HepG2 (cell line): ENCODE data around the gene RPS19BP1. TPM values are rescaled to one million over a fixed set of nuclear protein-coding genes. Genes with fewer than 3 reads are reported as not detected.
A peak's percentile ranks its signal among the peaks of the same experiment; 100 is the strongest.

Experiments
- ARID5B ChIP-seq: IDR thresholded peaks from 2 replicates; pipeline ENCODE4 v1.4.0; 2020; ENCODE audit warnings: mild to moderate bottlenecking, missing genetic modification reagents
- EP300 ChIP-seq, 3 experiments: sonication (generic) in 1 of 3; formaldehyde crosslinking in 1 of 3; IDR thresholded peaks; 2 replicates each; pipeline versions ENCODE4 v1.5.1 to v1.6.1; 2011 to 2020; ENCODE audit warnings: low read depth in 2 of 3, low read length in 2 of 3, borderline replicate concordance in 1 of 3, improper control_type of control experiment in 1 of 3, mild to moderate bottlenecking in 1 of 3, missing genetic modification reagents in 1 of 3, moderate library complexity in 1 of 3
- GZF1 ChIP-seq: sonication (generic); formaldehyde crosslinking; IDR thresholded peaks from 2 replicates; pipeline ENCODE4 v1.5.1; 2020; ENCODE audit warnings: mild to moderate bottlenecking, missing genetic modification reagents
- KDM5A ChIP-seq: fragments of 200-600 bp; sonication (generic); IDR thresholded peaks from 2 replicates; pipeline ENCODE4 v1.7.0; 2018; ENCODE audit warnings: antibody characterized with exemption, mild to moderate bottlenecking, low read length, borderline replicate concordance
- KLF15 ChIP-seq: sonication (generic); formaldehyde crosslinking; IDR thresholded peaks from 2 replicates; pipeline ENCODE4 v1.8.1; 2023; ENCODE audit warnings: borderline replicate concordance, mild to moderate bottlenecking, inconsistent platforms, missing genetic modification reagents, mixed read lengths
- MZF1 ChIP-seq: sonication (generic); formaldehyde crosslinking; IDR thresholded peaks from 2 replicates; pipeline ENCODE4 v1.8.1; 2023; ENCODE audit warnings: mild to moderate bottlenecking, missing genetic modification reagents, borderline replicate concordance
- NR2F1 ChIP-seq, 2 experiments: fragments of 450-650 bp in 1 of 2; formaldehyde crosslinking in 1 of 2; IDR thresholded peaks; 2 replicates each; pipeline versions ENCODE4 v1.5.0 to v1.6.1; 2016 to 2020; ENCODE audit warnings: mild to moderate bottlenecking in 1 of 2, missing compliant biosample characterization in 1 of 2, missing genetic modification reagents in 1 of 2, moderate library complexity in 1 of 2
- RORA ChIP-seq: sonication (generic); formaldehyde crosslinking; IDR thresholded peaks from 2 replicates; pipeline ENCODE4 v1.5.0; 2020; ENCODE audit warnings: mild to moderate bottlenecking, missing genetic modification reagents, moderate library complexity
- SNRNP70 ChIP-seq: fragments of 200-400 bp; formaldehyde crosslinking; IDR thresholded peaks from 2 replicates; pipeline ENCODE4 v1.6.1; 2017; ENCODE audit warnings: mild to moderate bottlenecking, low read depth, low read length, moderate library complexity
- SOX13 ChIP-seq, 3 experiments: fragments of 450-650 bp in 1 of 3; sonication (generic) in 1 of 3; formaldehyde crosslinking in 1 of 3; IDR thresholded peaks in 2 of 3; conservative IDR thresholded peaks in 1 of 3; 2 replicates each; pipeline versions ENCODE4 v1.5.0 to v1.6.1; 2016 to 2020; ENCODE audit warnings: antibody characterized with exemption in 1 of 3, mild to moderate bottlenecking in 1 of 3, missing compliant biosample characterization in 1 of 3, missing genetic modification reagents in 1 of 3, moderate library complexity in 1 of 3
- SOX5 ChIP-seq: IDR thresholded peaks from 2 replicates; pipeline ENCODE4 v1.6.1; 2016; ENCODE audit warnings: borderline replicate concordance
- SOX6 ChIP-seq, 2 experiments: fragments of 450-650 bp in 1 of 2; sonication (generic) in 1 of 2; formaldehyde crosslinking in 1 of 2; IDR thresholded peaks; 2 replicates each; pipeline versions ENCODE4 v1.4.0 to v1.6.1; 2017 to 2020; ENCODE audit warnings: antibody characterized with exemption in 1 of 2, mild to moderate bottlenecking in 1 of 2, missing genetic modification reagents in 1 of 2
- SYNCRIP ChIP-seq: fragments of 200-400 bp; formaldehyde crosslinking; IDR thresholded peaks from 2 replicates; pipeline ENCODE4 v1.6.1; 2018; ENCODE audit warnings: mild to moderate bottlenecking, low read depth, low read length; ENCODE audit not compliant: insufficient read depth
- THYN1 ChIP-seq: sonication (generic); formaldehyde crosslinking; IDR thresholded peaks from 2 replicates; pipeline ENCODE4 v1.8.1; 2023; ENCODE audit warnings: low read depth, mild to moderate bottlenecking, moderate library complexity, missing genetic modification reagents, borderline replicate concordance
- ZFP36L1 ChIP-seq: sonication (generic); formaldehyde crosslinking; IDR thresholded peaks from 2 replicates; pipeline ENCODE4 v1.8.0; 2022; ENCODE audit warnings: mild to moderate bottlenecking, missing genetic modification reagents, moderate library complexity
- ZNF382 ChIP-seq: sonication (generic); formaldehyde crosslinking; IDR thresholded peaks from 2 replicates; pipeline ENCODE4 v1.5.0; 2020; ENCODE audit warnings: missing genetic modification reagents, mild to moderate bottlenecking, borderline replicate concordance
- ZNF414 ChIP-seq: sonication (generic); formaldehyde crosslinking; IDR thresholded peaks from 2 replicates; pipeline ENCODE4 v1.5.0; 2020; ENCODE audit warnings: missing genetic modification reagents
- ZNF432 ChIP-seq: sonication (generic); formaldehyde crosslinking; IDR thresholded peaks from 2 replicates; pipeline ENCODE4 v1.5.0; 2020; ENCODE audit warnings: missing genetic modification reagents, mild to moderate bottlenecking, borderline replicate concordance
- ZNF572 ChIP-seq: sonication (generic); formaldehyde crosslinking; IDR thresholded peaks from 2 replicates; pipeline ENCODE4 v1.5.1; 2020; ENCODE audit warnings: mild to moderate bottlenecking, missing genetic modification reagents
- ZNF607 ChIP-seq: sonication (generic); formaldehyde crosslinking; IDR thresholded peaks from 2 replicates; pipeline ENCODE4 v1.5.1; 2020; ENCODE audit warnings: missing genetic modification reagents, mild to moderate bottlenecking, borderline replicate concordance
- ZNF7 ChIP-seq: IDR thresholded peaks from 2 replicates; pipeline ENCODE4 v1.6.1; 2016; ENCODE audit warnings: missing biosample characterization, missing genetic modification reagents
- ZNF761 ChIP-seq: sonication (generic); formaldehyde crosslinking; conservative IDR thresholded peaks from 2 replicates; pipeline ENCODE4 v1.4.0; 2020; ENCODE audit warnings: mild to moderate bottlenecking, missing genetic modification reagents
- ZUFSP ChIP-seq: sonication (generic); formaldehyde crosslinking; IDR thresholded peaks from 2 replicates; pipeline ENCODE4 v1.9.0; 2021; ENCODE audit warnings: missing genetic modification reagents, mild to moderate bottlenecking, borderline replicate concordance
- polyA plus RNA-seq, 8 experiments: library from polyadenylated mRNA; depleted of rRNA in 3 of 8; stranded (reverse) in 7 of 8; unstranded in 1 of 8; fragments of >200 nt; fragmentation: Illumina TruSeq in 4 of 8; extraction: Trizol in 4 of 8; gene quantifications; 2 replicates each; pipeline versions ENCODE4 v1.2.1 to v1.2.3, GENCODE V29; 2011 to 2016; ENCODE audit warnings: low read depth in 4 of 8, missing spikeins in 1 of 8, mixed read lengths in 1 of 8; ENCODE audit not compliant: insufficient read depth in 1 of 8
- total RNA-seq, 5 experiments: library from RNA; depleted of rRNA; stranded (reverse); fragments of >200 nt; fragmentation: Illumina TruSeq; extraction: Trizol; gene quantifications; 2 replicates each; pipeline ENCODE4 v1.2.3, GENCODE V29; 2016; ENCODE audit warnings: low read depth in 1 of 5

The RPS19BP1 gene
- total and polyA plus RNA-seq, 2 of the 13 experiments (the other 11 are each of a cell fraction or from before 2014, with no cell fraction given) = 44.3 to 81.3 TPM

- no peak for TF ChIP-seq ZUFSP (CRISPR knock-in tag)
- peak; percentile 51; the same call in 1 of the 2 replicates for TF ChIP-seq SOX5 (CRISPR knock-in tag)
- TF ChIP-seq KDM5A = no peak
- no peak for TF ChIP-seq SOX6 (IDR thresholded peaks at IDR 0.05)
- peak; percentile 39; the same call in 1 of the 2 replicates for TF ChIP-seq SOX6 (CRISPR knock-in tag; IDR thresholded peaks at IDR 0.05)
- no peak for TF ChIP-seq KLF15 (CRISPR knock-in tag)
- no peak for TF ChIP-seq MZF1 (CRISPR knock-in tag)
- TF ChIP-seq SNRNP70 = no peak
- no peak for TF ChIP-seq GZF1
- no peak for TF ChIP-seq ZNF572 (CRISPR knock-in tag)
- TF ChIP-seq ZNF414 (CRISPR knock-in tag) = no peak
- 0 out of 4 replicates have a peak, but pooled peaks of 1 of the 2 experiments have one; percentile 9 for TF ChIP-seq EP300 (IDR thresholded peaks at IDR 0.05; ENCODE audit: low read depth in 2 of 2, low read length in 2 of 2)
- TF ChIP-seq EP300 (CRISPR knock-in tag; IDR thresholded peaks at IDR 0.05; ENCODE audit: borderline replicate concordance) = no peak
- no peak for TF ChIP-seq ZFP36L1
- no peak for TF ChIP-seq ZNF432
- TF ChIP-seq SOX13 (IDR thresholded peaks at IDR 0.05) = no peak
- peak in 1 of 2 experiments; percentile 70; a peak in 2 of 4 replicates for TF ChIP-seq SOX13 (CRISPR knock-in tag; conservative IDR thresholded peaks at IDR 0.05 in 1 of 2, IDR thresholded peaks at IDR 0.05 in 1 of 2)
- TF ChIP-seq NR2F1 (CRISPR knock-in tag; IDR thresholded peaks at IDR 0.05) = no peak
- no peak for TF ChIP-seq ZNF607
- TF ChIP-seq ZNF382 (CRISPR knock-in tag) = no peak
- no peak for TF ChIP-seq ZNF761 (CRISPR knock-in tag)
- no peak for TF ChIP-seq RORA (CRISPR knock-in tag)
- no peak for TF ChIP-seq THYN1 (CRISPR knock-in tag)
- 0 out of 2 replicates have a peak, but pooled peaks have one; percentile 39 for TF ChIP-seq ZNF7
- TF ChIP-seq ARID5B = peak; percentile 8; the same call in 1 of the 2 replicates
- no peak for TF ChIP-seq SYNCRIP
These were observed 33.7 kb downstream of the RPS19BP1 start (continued) for GRCh38 chr22:39498802-39499201.
